ENCODE results near the gene FIZ1. TPM values are rescaled to one million over a fixed set of nuclear protein-coding genes. Genes with fewer than 3 reads are reported as not detected.

FIZ1 gene
- total and polyA plus RNA-seq, 2 of the 4 experiments (the other 2 are of a cell fraction), result 1.3 to 5.9 TPM

DNA sequence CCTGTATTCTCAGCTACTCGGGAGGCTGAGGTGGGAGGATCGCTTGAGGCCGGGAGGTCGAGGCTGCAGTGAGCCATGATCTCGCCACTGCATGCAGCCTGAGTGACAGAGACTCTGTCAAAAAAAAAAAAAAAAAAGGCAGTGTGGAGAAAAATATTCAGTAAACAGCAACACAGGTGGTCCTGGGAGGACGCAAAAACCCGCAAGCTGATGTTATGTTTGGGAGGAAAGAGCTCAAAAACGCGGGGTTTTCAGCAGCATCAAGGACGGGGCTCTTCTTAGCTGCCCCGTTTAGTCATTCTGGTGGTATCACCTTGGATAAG is 25.6 kb upstream of the FIZ1 start:
- Histone ChIP-seq H3K27me3 (ENCODE audit: control insufficient read depth, insufficient read depth, low read length) (no peaks in the 10 kb centered on the region), H3K4me1 (ENCODE audit: control insufficient read depth, insufficient read depth, low read length) (peaks cover 3% of the 10 kb centered on the region; the same call in 1 of the 2 replicates), H4K91ac (ENCODE audit: insufficient read depth, low read depth, low read length) (no peak overlapping the region), H3K23ac (ENCODE audit: low read depth, low read length) (no peak overlapping the region), H3K18ac (ENCODE audit: low read depth, low read length) (no peak overlapping the region), H2AK5ac (ENCODE audit: low read depth, low read length) (no peak overlapping the region), H3K4ac (ENCODE audit: low read depth, low read length) (no peak overlapping the region), H3K4me2 (ENCODE audit: low read depth, low read length) (peak overlapping the region; percentile 97), H3K56ac (ENCODE audit: extremely low read depth, insufficient read depth, low read length) (no peak overlapping the region), H3K14ac (replicated peaks; ENCODE audit: low read depth, low read length) (0 out of 2 replicates have a peak overlapping the region, but pooled peaks have one; percentile 58), H2BK120ac (ENCODE audit: low read depth, low read length) (no peak overlapping the region), H3K79me1 (ENCODE audit: low read depth in 1 of 2, low read length in 2 of 2) (peaks cover 7 to 30% of the 10 kb centered on the region in 2 experiments), H2AK9ac (replicated peaks; ENCODE audit: low read depth, low read length, poor library complexity) (no peak overlapping the region), H2BK20ac (ENCODE audit: low read depth, low read length) (no peak overlapping the region), H4K20me1 (ENCODE audit: insufficient read depth, low read length) (no peaks in the 10 kb centered on the region; the same call in 1 of the 2 replicates), H3K36me3 (ENCODE audit: control insufficient read depth, insufficient read depth, low read length) (peaks cover 13% of the 10 kb centered on the region; the same call in 1 of the 2 replicates), H3K27ac (ENCODE audit: insufficient read depth, low read length) (no peak overlapping the region), H4K5ac (ENCODE audit: low read depth, low read length) (no peak overlapping the region), H3K9me1 (ENCODE audit: insufficient read depth, low read length) (0 out of 2 replicates have a peak, but pooled peaks cover 7% of the 10 kb centered on the region), H2BK15ac (ENCODE audit: low read depth, low read length) (no peak overlapping the region), H3K9me3 (ENCODE audit: control insufficient read depth, insufficient read depth, low read length) (no peaks in the 10 kb centered on the region), H3K9ac (ENCODE audit: low read depth, low read length) (peak overlapping the region; percentile 71; the same call in 1 of the 2 replicates), H2BK5ac (ENCODE audit: low read depth, low read length, poor library complexity, severe bottlenecking) (no peak overlapping the region), H2AFZ (replicated peaks; ENCODE audit: low read length, poor library complexity) (peak overlapping the region; percentile 93), H3K4me3 (ENCODE audit: insufficient read depth, low read depth, low read length) (peak overlapping the region; percentile 83), H4K8ac (ENCODE audit: low read depth in 2 of 2, low read length in 2 of 2) (peak overlapping the region; percentile 11 to 50; a peak in 2 of 4 replicates)
- 25% methylated on average over 4 of the region's 11 CpGs; no CpG with 5 or more reads in 1 of the 2 experiments for WGBS, 2 experiments (ENCODE audit: extremely low coverage in 2 of 2, insufficient read length in 1 of 2)
- dilution Hi-C loops (cut with HindIII; ENCODE audit: low sequenced_read_pairs, unreplicated experiment), result no loop called here
- BruUV-seq (replicated peaks), result no TSS peak
- ChIA-PET CTCF (interaction anchor here (2.0 kb wide), 1 partner anchor 19 kb away, joined by 6 read pairs; no protein-coding TSS in a partner anchor), POLR2A (ENCODE audit: unreplicated experiment) (interaction anchor here (0.9 to 1.0 kb wide), 2 partner anchors 26 to 72 kb away, joined by 3 to 4 read pairs; partner anchors contain the start of gene FIZ1)
- in situ Hi-C loops (cut with MboI; ENCODE audit: low sequenced_read_pairs), result loop anchor here (25.0 kb wide), 2 partner anchors 338 to 513 kb away; partner anchors contain the start of genes BRSK1, HSPBP1 and PPP1R12C
- no peak for ATAC-seq (ENCODE audit: low read depth)
- DNase-seq, result no peak
- intact Hi-C loops (cut with micrococcal nuclease), result no loop called here
- no peak for TF ChIP-seq CEBPB (IDR thresholded peaks at IDR 0.05; ENCODE audit: low read depth, low read length)
- TF ChIP-seq FOS (IDR thresholded peaks at IDR 0.05; ENCODE audit: low read depth, low read length), result no peak
- TF ChIP-seq RFX5 (IDR thresholded peaks at IDR 0.05; ENCODE audit: low read depth, low read length), result no peak
- TF ChIP-seq SMC3 (IDR thresholded peaks at IDR 0.05; ENCODE audit: low read depth, low read length), result no peak
- TF ChIP-seq RCOR1 (IDR thresholded peaks at IDR 0.05; ENCODE audit: insufficient replicate concordance, low read length), result no peak
- TF ChIP-seq, protein P1, sequence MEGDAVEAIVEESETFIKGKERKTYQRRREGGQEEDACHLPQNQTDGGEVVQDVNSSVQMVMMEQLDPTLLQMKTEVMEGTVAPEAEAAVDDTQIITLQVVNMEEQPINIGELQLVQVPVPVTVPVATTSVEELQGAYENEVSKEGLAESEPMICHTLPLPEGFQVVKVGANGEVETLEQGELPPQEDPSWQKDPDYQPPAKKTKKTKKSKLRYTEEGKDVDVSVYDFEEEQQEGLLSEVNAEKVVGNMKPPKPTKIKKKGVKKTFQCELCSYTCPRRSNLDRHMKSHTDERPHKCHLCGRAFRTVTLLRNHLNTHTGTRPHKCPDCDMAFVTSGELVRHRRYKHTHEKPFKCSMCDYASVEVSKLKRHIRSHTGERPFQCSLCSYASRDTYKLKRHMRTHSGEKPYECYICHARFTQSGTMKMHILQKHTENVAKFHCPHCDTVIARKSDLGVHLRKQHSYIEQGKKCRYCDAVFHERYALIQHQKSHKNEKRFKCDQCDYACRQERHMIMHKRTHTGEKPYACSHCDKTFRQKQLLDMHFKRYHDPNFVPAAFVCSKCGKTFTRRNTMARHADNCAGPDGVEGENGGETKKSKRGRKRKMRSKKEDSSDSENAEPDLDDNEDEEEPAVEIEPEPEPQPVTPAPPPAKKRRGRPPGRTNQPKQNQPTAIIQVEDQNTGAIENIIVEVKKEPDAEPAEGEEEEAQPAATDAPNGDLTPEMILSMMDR (conservative IDR thresholded peaks at IDR 0.05; ENCODE audit: low read depth, low read length), result no peak
- TF ChIP-seq CHD1 (IDR thresholded peaks at IDR 0.05; ENCODE audit: low read depth, low read length), result no peak
- TF ChIP-seq BHLHE40 (IDR thresholded peaks at IDR 0.05; ENCODE audit: low read depth, low read length), result no peak
- no peak for TF ChIP-seq NFE2L2 (IDR thresholded peaks at IDR 0.05; ENCODE audit: low read depth, low read length)
- no peak for TF ChIP-seq MAZ (IDR thresholded peaks at IDR 0.05; ENCODE audit: borderline replicate concordance, low read depth, low read length)
- no peak for TF ChIP-seq RAD21 (IDR thresholded peaks at IDR 0.05; ENCODE audit: low read length)
- TF ChIP-seq MXI1 (IDR thresholded peaks at IDR 0.05; ENCODE audit: borderline replicate concordance, low read depth, low read length), result no peak
- no peak for TF ChIP-seq MAFK (IDR thresholded peaks at IDR 0.05; ENCODE audit: low read depth, low read length)
- TF ChIP-seq USF2 (IDR thresholded peaks at IDR 0.05; ENCODE audit: low read depth, low read length), result no peak
